Lower leg skin (tissue), 3 donors: ENCODE measurements around the gene OOEP.

Experiments used
- CTCF ChIP-seq, 3 donors: fragments of 450-650 bp; IDR thresholded peaks; one replicate each; pipeline ENCODE4 v1.5.1; 2016; ENCODE audit warnings: antibody characterized with exemption in 3 of 3, mild to moderate bottlenecking in 3 of 3, moderate library complexity in 2 of 3
- POLR2A ChIP-seq, 2 donors: fragments of 450-650 bp; IDR thresholded peaks; one replicate each; pipeline ENCODE4 v1.6.1; 2016 to 2017; ENCODE audit warnings: antibody characterized with exemption in 2 of 2, mild to moderate bottlenecking in 1 of 2, moderate library complexity in 1 of 2

GRCh38 chr6:73364121-73364520, 5.6 kb downstream of the OOEP start:
- TF ChIP-seq CTCF (IDR thresholded peaks at IDR 0.05) (no peak), POLR2A (IDR thresholded peaks at IDR 0.05) (no peak)
